Activated naive CD4-positive, alpha-beta T cell treated with anti-CD3 and anti-CD28 coated beads, Interleukin-2, amount 10 ng/mL, durations not matched to agents 7 days and 5 days (primary cell): Measurements from ENCODE around the gene PIK3R6.
"Not testable (repeated sequence)": the region's sequence is repeated elsewhere in the genome, so short reads cannot be mapped to it uniquely, and the experiment has no call there.

Experiments
- CTCF ChIA-PET: fragments of 350-600 bp; sonication (Branson Sonifier 250); formaldehyde crosslinking; loops from one replicate; lab custom pipeline; 2021; ENCODE audit warnings: antibody characterized with exemption; lab: Charles Lee
- DNase-seq: peaks from one replicate; pipeline ENCODE4 v3.0.0-alpha.2; 2020
- H3K27ac Mint-ChIP-seq: one replicate; pipeline ENCODE4 v1.8.0; 2021; ENCODE audit warnings: mild to moderate bottlenecking, moderate library complexity, mixed read lengths
- H3K27me3 Mint-ChIP-seq: one replicate; pipeline ENCODE4 v1.8.0; 2021; ENCODE audit warnings: mild to moderate bottlenecking, mixed read lengths
- H3K36me3 Mint-ChIP-seq: one replicate; pipeline ENCODE4 v1.8.0; 2021; ENCODE audit warnings: mixed read lengths
- H3K4me1 Mint-ChIP-seq: one replicate; pipeline ENCODE4 v1.8.0; 2021; ENCODE audit warnings: mixed read lengths
- H3K4me3 Mint-ChIP-seq: one replicate; pipeline ENCODE4 v1.8.0; 2021; ENCODE audit warnings: mild to moderate bottlenecking, moderate library complexity, mixed read lengths
- H3K9me3 Mint-ChIP-seq: one replicate; pipeline ENCODE4 v1.8.0; 2021; ENCODE audit warnings: mixed read lengths

PIK3R6 gene

DNA sequence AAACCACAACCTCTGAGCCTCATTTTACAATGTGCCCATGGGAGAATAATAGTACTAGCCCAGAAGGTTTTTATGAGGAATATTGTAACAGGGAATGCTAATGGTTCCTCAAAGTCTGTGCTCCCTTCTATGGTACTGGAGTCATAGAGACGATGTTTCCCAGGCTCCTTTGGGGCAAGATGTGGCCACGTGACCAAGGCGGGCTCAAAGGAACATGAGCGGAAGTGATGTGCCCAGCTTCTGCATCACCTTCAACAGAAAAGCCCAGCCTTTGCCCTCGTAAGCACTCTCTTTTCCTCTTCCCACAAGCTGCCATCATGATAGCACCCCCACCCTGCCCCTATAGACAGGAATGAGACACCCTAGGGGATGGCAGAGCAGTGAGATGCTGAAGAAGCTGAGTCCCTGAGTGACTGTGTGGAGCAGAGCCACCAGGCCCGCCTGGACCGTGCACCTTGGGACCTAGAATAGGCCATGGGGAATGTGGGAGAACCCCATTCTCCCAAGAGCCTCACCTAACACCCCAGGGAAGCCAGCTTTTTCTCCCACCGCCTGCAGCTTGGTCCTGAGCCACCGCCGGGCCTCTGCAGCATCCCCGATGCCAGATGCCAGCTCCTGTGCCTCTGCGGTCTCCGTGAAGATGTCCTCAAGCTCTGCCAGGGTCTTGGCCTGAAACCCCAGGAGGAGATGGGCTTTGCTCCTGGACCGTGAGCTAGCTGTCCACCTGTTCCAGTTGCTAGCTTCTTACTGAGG, 22.2 kb upstream of the PIK3R6 start:
- peaks cover 3% of the 10 kb centered on the region for H3K9me3 Mint-ChIP-seq
- CTCF ChIA-PET, result interaction anchor here (3.0 kb wide), 1 partner anchor 108 kb away, joined by 11 read pairs; no protein-coding TSS in a partner anchor
- no peak overlapping the region for H3K27ac Mint-ChIP-seq
- DNase-seq, result no peak
- no peak overlapping the region for H3K4me3 Mint-ChIP-seq
- peaks cover 7% of the 10 kb centered on the region for H3K4me1 Mint-ChIP-seq
- H3K36me3 Mint-ChIP-seq, result peaks cover 50% of the 10 kb centered on the region
- H3K27me3 Mint-ChIP-seq, result no peaks in the 10 kb centered on the region

DNA sequence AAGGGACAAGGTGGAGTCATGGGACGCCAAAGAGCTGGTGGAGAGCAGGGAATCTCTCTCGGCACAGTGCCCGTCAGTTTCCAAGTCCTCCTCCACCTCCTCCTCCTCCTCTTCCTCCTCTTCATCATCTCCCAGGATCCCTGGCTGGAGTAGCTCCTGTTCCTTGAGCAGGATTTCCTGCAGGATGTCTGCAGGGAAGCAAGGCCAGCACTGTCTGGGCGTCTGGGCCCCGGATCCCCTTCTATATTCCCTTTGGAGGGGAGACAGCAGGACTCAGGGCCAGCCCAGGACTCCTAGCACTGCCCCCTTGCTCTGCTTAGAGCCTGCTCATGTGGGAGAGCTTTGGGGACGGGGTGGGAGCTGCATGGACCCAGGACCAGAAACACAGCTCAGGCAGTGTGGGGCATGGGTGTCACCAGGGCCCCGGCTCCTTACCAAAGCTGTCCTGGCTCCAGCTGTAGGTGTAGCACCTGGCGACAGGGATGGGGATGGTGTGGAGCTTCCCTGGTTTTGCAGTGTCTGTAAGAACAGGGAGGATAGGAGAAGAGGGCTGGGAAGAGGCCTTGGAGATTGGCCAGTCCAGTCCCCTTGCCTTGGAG, 21.3 kb upstream of the PIK3R6 start:
- Mint-ChIP-seq H3K36me3 (peaks cover 56% of the 10 kb centered on the region), H3K27me3 (no peaks in the 10 kb centered on the region), H3K9me3 (peaks cover 3% of the 10 kb centered on the region), H3K4me1 (peaks cover 4% of the 10 kb centered on the region), H3K27ac (no peak overlapping the region), H3K4me3 (no peak overlapping the region)
- CTCF ChIA-PET, result interaction anchor here (3.0 kb wide), 1 partner anchor 109 kb away, joined by 11 read pairs; no protein-coding TSS in a partner anchor
- DNase-seq, result no peak

DNA sequence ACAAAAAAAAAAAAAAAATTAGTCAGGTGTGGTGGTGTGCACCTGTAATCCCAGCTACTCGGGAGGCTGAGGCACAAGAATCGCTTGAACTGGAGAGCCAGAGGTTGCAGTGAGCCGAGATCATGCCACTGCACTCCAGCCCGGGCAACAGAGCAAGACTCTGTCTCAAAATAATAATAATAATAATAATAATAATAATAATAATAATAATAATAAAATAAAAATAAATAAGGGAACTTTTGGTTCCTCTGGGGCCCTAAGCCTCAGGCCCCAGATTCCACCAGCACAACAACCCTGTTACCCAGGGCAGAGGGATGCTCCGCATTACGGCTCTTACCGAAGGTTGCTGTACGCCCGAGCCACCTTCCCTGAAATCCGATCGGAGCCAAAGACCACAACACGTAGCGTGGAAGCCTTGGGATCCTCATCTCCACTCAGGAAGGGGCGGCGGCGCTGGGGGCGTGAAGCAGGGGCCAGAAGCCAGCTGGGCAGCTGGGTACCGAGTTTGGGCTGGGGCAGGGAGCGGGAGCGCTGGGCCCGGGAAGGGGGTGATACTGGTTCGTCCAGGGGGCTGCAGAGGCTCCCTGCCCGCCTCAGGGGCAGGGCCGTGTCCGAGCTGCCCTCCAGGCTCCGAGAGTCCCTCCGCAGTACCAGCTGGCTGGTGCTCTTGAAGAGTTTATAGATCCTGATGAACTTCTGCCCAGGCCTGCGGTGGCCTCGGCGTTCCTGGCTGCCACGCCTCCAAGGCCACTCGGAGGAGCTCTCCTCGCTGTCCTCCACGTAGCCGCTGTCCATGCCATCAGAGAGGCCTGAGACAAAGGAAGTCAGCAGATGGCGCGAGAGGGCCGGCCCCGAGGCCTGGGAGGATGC, 20.6 kb upstream of the PIK3R6 start:
- H3K36me3 Mint-ChIP-seq, result peaks cover 59% of the 10 kb centered on the region
- peaks cover 3% of the 10 kb centered on the region for H3K9me3 Mint-ChIP-seq
- CTCF ChIA-PET, result interaction anchor here (3.0 kb wide), 1 partner anchor 110 kb away, joined by 11 read pairs; no protein-coding TSS in a partner anchor

DNA sequence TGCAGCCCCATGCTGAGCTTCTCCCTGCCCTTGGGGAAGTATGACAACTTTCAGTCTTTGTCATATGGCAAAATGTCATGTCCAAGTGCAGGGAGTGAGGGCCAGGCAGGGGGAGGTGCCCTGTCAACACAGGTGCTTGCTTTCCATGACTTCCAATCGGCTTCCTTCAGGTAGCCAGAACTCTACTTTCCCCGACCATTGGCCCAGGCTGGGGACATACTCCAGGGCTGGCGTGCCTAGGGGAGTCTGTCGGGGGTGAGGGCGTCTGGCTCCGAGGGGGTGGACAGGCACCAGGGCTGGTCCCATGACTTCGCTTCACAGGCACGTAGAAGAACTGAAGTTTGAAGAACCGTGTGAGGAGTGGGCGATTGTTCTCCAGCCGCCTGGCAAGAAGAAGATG, 19.8 kb upstream of the PIK3R6 start:
- H3K27ac Mint-ChIP-seq, result peak overlapping the region; percentile 37
- no peaks in the 10 kb centered on the region for H3K27me3 Mint-ChIP-seq
- H3K36me3 Mint-ChIP-seq, result peaks cover 58% of the 10 kb centered on the region
- H3K4me1 Mint-ChIP-seq, result peaks cover 2% of the 10 kb centered on the region
- H3K4me3 Mint-ChIP-seq, result no peak overlapping the region
- peak; percentile 16 for DNase-seq
- CTCF ChIA-PET, result interaction anchor here (1.7 to 3.0 kb wide), 2 partner anchors 8 to 111 kb away, joined by 8 to 11 read pairs; no protein-coding TSS in a partner anchor
- H3K9me3 Mint-ChIP-seq, result peaks cover 3% of the 10 kb centered on the region

More for the DNA sequence above, 20.6 kb upstream of the PIK3R6 start:
- DNase-seq, result peak; percentile 12
- Mint-ChIP-seq H3K4me1 (peaks cover 4% of the 10 kb centered on the region), H3K27me3 (no peaks in the 10 kb centered on the region), H3K27ac (no peak overlapping the region), H3K4me3 (no peak overlapping the region)

DNA sequence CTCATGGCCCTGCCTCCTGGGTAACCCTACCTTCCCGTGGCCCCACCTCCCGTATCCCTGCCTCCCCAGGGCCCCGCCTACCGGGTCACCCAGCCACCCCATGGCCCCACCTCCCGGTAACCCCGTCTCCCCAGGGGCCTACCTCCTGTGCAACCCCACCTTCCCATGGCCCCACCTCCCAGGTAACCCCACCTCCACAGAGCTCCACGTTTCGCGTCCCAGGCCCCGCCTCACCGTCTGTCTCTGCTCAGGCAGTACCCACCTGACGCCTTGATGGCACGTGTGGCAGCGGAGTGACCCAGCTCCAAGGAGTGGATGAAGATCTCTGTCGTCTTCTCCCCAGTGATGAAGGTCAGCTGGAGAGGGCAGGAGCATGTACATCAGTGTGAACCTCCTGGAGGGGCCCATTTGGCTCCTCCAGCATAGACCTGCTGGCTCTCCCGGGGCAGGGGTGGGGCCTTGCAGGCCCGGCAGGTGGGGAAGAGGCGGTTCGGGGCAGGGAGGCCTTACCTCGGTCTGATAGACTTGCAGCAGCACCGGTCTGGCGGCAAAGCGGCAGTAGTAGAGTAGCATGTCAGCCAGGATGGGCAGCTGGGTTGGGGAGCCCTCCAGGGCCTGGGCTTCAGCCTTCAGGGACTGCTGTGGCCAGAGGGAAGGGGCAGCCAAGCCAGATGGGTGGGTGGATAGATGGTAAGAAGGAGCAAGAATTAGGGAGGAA, 18.7 kb upstream of the PIK3R6 start:
- Mint-ChIP-seq H3K36me3 (peaks cover 62% of the 10 kb centered on the region), H3K27me3 (no peaks in the 10 kb centered on the region), H3K9me3 (peaks cover 3% of the 10 kb centered on the region), H3K27ac (peak overlapping the region; percentile 63), H3K4me1 (no peaks in the 10 kb centered on the region), H3K4me3 (no peak overlapping the region)
- CTCF ChIA-PET, result interaction anchor here (1.7 kb wide), 1 partner anchor 9 kb away, joined by 8 read pairs; no protein-coding TSS in a partner anchor
- peak; percentile 17 for DNase-seq

DNA sequence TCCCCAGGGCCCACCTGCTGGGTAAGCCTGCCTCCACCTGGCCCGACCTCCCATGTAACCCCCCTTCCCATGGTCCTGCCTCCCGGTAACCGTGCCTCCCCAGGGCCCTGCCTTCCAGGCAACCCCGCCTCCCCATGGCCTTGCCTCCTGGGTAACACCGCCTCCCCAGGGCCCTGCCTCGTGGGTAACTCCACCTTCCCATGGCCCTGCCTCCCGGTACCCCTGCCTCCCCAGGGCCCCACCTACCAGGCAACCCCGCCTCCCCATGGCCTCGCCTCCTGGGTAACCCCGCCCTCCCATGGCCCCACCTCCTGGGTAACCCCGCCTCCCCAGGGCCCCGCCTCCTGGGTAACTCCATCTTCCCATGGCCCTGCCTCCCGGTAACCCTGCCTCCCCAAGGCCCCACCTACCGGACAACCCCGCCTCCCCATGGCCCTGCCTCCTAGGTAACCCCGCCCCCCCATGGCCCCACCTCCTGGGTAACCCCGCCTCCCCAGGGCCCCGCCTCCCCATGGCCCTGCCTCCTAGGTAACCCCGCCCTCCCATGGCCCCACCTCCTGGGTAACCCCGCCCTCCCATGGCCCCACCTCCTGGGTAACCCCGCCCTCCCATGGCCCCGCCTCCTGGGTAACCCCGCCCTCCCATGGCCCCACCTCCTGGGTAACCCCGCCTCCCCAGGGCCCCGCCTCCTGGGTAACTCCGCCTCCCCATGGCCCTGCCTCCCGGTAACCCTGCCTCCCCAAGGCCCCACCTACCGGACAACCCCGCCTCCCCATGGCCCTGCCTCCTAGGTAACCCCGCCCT, 17.9 kb upstream of the PIK3R6 start:
- not testable (repeated sequence) for H3K9me3 Mint-ChIP-seq, H3K27me3 Mint-ChIP-seq, H3K27ac Mint-ChIP-seq, H3K4me3 Mint-ChIP-seq, H3K4me1 Mint-ChIP-seq
- peaks cover 66% of the 10 kb centered on the region for H3K36me3 Mint-ChIP-seq
- CTCF ChIA-PET, result interaction anchor here (1.7 kb wide), 1 partner anchor 10 kb away, joined by 8 read pairs; no protein-coding TSS in a partner anchor
- peak; percentile 69 for DNase-seq

DNA sequence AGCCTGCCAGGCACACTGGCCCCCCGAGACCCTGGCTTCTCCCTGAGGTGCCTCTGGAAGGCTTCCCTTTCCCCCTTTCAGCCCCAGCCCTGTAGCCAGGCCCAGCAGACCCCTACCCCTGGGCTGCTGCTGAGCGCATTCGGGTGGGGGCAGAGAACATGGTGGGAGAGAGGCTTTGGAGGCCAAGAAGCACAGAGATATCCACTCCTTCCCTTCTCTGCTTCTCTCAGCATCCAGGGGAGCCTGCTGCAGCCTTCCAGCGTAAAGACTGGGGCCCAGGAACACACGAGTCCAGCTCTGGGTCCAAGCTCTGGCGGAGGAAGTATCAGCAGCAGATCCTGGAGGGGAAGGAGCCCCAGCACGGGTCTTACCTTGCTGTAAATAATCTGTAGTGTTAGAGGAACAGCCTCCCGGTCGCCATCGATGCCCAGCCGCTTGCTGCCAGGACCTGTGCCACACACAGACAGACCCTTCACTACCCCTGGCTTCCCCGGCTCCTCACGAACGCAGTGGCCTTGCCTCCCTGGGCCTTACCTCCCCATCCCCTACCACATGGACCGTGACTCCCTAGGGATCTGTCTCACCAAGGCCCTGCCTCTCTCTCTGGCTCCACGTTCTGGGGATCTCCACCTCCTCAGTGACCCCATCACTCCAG, 17.0 kb upstream of the PIK3R6 start:
- CTCF ChIA-PET, result no interaction called here
- no peaks in the 10 kb centered on the region for H3K27me3 Mint-ChIP-seq
- H3K36me3 Mint-ChIP-seq, result peaks cover 67% of the 10 kb centered on the region

DNA sequence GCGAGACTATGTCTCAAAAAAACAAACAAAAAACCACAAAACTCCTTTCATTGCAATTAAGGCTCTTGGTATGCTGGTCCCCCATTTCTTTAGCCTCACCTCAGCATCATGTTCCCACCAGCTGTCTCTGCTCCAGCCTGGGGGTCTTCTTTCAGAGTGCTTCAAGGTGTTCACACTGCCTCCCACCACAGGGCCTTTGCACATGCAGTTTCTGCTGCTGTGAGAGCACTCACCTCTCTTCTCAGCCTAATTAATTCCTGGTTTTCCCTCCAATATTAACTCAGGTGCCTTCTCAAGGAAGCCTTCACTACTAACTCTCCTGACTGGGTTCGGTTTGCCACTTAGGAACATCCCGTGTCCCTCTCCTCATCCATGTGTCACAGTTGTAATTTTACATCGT, 15.9 kb upstream of the PIK3R6 start:
- no peak overlapping the region for H3K27ac Mint-ChIP-seq
- peaks cover 69% of the 10 kb centered on the region for H3K36me3 Mint-ChIP-seq
- no peaks in the 10 kb centered on the region for H3K4me1 Mint-ChIP-seq
- H3K9me3 Mint-ChIP-seq, result peaks cover 3% of the 10 kb centered on the region
- H3K4me3 Mint-ChIP-seq, result no peak overlapping the region
- H3K27me3 Mint-ChIP-seq, result no peaks in the 10 kb centered on the region
- DNase-seq, result peak; percentile 11
- CTCF ChIA-PET, result no interaction called here

More for the DNA sequence above, 17.0 kb upstream of the PIK3R6 start:
- no peak overlapping the region for H3K4me3 Mint-ChIP-seq
- H3K27ac Mint-ChIP-seq, result no peak overlapping the region
- DNase-seq, result peak; percentile 20
- H3K9me3 Mint-ChIP-seq, result peaks cover 3% of the 10 kb centered on the region
- H3K4me1 Mint-ChIP-seq, result no peaks in the 10 kb centered on the region

DNA sequence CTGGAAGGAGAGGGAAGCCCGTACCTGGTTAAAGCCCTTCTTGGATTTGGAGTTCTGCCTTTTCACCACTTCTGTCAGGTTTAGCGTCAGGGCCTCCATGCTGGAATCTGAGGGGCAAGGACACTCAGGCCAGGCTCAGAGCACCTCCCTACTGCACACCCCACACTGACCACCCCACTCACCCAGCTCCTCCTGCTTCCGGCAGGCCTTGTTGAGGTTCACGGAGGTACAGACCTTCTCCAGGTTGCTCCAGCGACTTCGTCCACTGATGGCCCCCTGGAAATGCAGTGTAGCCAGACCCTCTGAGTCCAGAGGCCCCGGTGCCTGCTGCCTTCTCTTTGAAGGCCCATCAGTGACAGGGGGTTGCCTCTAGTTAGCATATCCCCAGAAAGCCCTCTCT, 14.1 kb upstream of the PIK3R6 start:
- CTCF ChIA-PET, result no interaction called here

DNA sequence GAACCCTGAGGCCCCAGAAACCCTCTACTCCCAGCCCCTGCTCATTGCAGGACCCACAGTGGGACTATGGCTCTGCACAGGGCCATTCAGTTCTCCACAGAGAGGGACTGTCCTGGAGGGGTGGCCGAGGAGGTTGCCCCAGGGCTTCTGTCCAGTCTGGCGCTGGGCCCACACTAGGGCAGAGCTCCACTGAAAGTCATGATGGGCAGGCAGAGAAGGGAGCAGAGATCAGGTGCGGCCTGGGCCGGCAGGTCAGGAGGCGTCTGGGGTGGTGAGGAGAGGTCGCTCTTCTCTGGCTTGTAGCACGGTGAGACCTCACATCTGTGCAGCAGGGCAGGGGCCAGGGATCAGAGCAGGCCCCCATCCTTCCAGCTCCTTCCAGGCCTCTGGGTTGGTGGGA, 13.0 kb upstream of the PIK3R6 start:
- DNase-seq, result no peak
- Mint-ChIP-seq H3K4me1 (no peaks in the 10 kb centered on the region), H3K27me3 (no peaks in the 10 kb centered on the region), H3K27ac (peak overlapping the region; percentile 64), H3K36me3 (peaks cover 63% of the 10 kb centered on the region), H3K4me3 (no peak overlapping the region), H3K9me3 (no peaks in the 10 kb centered on the region)
- CTCF ChIA-PET, result no interaction called here

More for the DNA sequence above, 14.1 kb upstream of the PIK3R6 start:
- Mint-ChIP-seq H3K4me3 (no peak overlapping the region), H3K27ac (peak overlapping the region; percentile 19), H3K4me1 (no peaks in the 10 kb centered on the region), H3K9me3 (peaks cover 3% of the 10 kb centered on the region), H3K36me3 (peaks cover 70% of the 10 kb centered on the region), H3K27me3 (no peaks in the 10 kb centered on the region)
- no peak for DNase-seq

DNA sequence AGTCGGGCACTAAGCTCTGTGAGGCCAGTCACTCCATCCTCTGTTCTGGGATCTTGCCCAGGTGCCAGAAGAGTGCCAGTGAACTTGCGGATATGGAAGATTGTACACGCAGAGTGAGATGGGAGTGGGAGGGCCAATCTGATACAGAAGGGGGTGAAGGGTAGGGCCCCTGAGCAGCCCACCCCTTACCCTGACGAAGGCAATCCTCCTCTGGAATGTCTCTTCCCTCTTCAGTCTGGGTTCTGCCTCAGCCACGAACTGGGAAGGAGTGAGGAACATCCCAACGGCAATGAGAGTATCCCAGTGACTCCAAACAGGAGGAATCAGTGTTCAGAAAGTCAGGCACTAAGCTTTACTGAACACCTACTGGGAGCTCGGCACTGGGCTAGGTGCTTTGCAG, 11.9 kb upstream of the PIK3R6 start:
- Mint-ChIP-seq H3K36me3 (peaks cover 60% of the 10 kb centered on the region), H3K9me3 (no peaks in the 10 kb centered on the region), H3K27me3 (no peaks in the 10 kb centered on the region), H3K27ac (no peak overlapping the region), H3K4me1 (no peaks in the 10 kb centered on the region), H3K4me3 (no peak overlapping the region)
- CTCF ChIA-PET, result no interaction called here
- DNase-seq, result no peak

DNA sequence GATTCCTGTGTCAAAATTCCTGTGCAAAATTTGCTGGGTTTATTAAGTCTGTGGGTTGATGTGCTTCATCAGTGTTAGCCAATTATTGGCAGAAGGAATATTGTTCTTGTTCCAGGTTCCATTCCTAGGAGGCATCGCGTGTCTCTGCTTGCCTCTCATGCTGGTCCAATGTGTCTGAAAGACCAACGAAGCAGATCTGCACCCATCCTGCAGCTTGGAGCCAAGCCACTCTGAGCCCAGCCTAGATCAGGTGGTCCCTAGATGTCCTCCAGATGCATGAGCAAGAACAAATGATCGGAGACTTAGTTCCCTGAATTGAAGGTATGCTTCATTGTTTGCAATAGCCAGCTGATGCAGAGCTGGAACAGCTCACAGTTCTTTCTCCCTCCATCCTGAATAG, 10.5 kb upstream of the PIK3R6 start:
- CTCF ChIA-PET, result no interaction called here

More for the DNA sequence above, 10.5 kb upstream of the PIK3R6 start:
- Mint-ChIP-seq H3K27me3 (no peaks in the 10 kb centered on the region), H3K9me3 (no peaks in the 10 kb centered on the region), H3K4me1 (peaks cover 2% of the 10 kb centered on the region), H3K36me3 (peaks cover 49% of the 10 kb centered on the region), H3K27ac (peak overlapping the region; percentile 70), H3K4me3 (no peak overlapping the region)
- DNase-seq, result no peak
